ENCODE measurements around the gene SDR42E1. TPM values are rescaled to one million over a fixed set of nuclear protein-coding genes. Genes with fewer than 3 reads are reported as not detected.

The SDR42E1 gene
- total and polyA plus RNA-seq, 5 donors from 2014 or later: 1.6 to 3.7 (median 2.0) TPM

GRCh38 chr16:82034981-82035612 lies 23.8 kb upstream of the SDR42E1 start, which contains the start of gene HSD17B2:
HSD17B2 (plus strand) TSS chr16:82035253; CDS start chr16:82035425, 172 bp downstream.
- Histone ChIP-seq H3K4me3 (ENCODE audit: low read depth, low read length) (no peak within 1 kb of the TSS), H3K9me3 (ENCODE audit: control insufficient read depth in 2 of 2, low read length in 2 of 2) (no peaks in the 10 kb centered on the region), H3K36me3 (ENCODE audit: control insufficient read depth, insufficient read depth, low read length) (no peaks in the 10 kb centered on the region), H3K27ac (ENCODE audit: insufficient read depth, low read length, poor library complexity, severe bottlenecking) (no peak within 1 kb of the TSS), H3K4me1 (ENCODE audit: control insufficient read depth, insufficient read depth, low read length, poor library complexity, severe bottlenecking) (no peaks in the 10 kb centered on the region), H3K27me3 (ENCODE audit: control insufficient read depth, insufficient read depth, low read length) (peaks cover 2% of the 10 kb centered on the region)
- ATAC-seq (ENCODE audit: low read depth in 2 of 2): no peak
- H3K4me3 Mint-ChIP-seq: no peak within 1 kb of the TSS
- no peaks in the 10 kb centered on the region for H3K27me3 Mint-ChIP-seq
- H3K4me1 Mint-ChIP-seq: no peaks in the 10 kb centered on the region
- no peaks in the 10 kb centered on the region for H3K36me3 Mint-ChIP-seq
- H3K9me3 Mint-ChIP-seq: peaks cover 0 to 1% (median 0%) of the 10 kb centered on the region in 7 donors
- DNase-seq: no peak
- no peak within 1 kb of the TSS for H3K27ac Mint-ChIP-seq

- no peak overlapping the region for H3K27ac Mint-ChIP-seq
- Histone ChIP-seq H3K27ac (ENCODE audit: insufficient read depth, low read length, poor library complexity, severe bottlenecking) (no peak overlapping the region), H3K36me3 (ENCODE audit: control insufficient read depth, insufficient read depth, low read length) (no peaks in the 10 kb centered on the region), H3K4me3 (ENCODE audit: low read depth, low read length) (no peak overlapping the region), H3K27me3 (ENCODE audit: control insufficient read depth, insufficient read depth, low read length) (peaks cover 2% of the 10 kb centered on the region), H3K4me1 (ENCODE audit: control insufficient read depth, insufficient read depth, low read length, poor library complexity, severe bottlenecking) (no peaks in the 10 kb centered on the region), H3K9me3 (ENCODE audit: control insufficient read depth in 2 of 2, low read length in 2 of 2) (no peaks in the 10 kb centered on the region)
- ATAC-seq (ENCODE audit: low read depth in 2 of 2) (no peak), DNase-seq (no peak)
- no peaks in the 10 kb centered on the region for H3K36me3 Mint-ChIP-seq
- no peaks in the 10 kb centered on the region for H3K4me1 Mint-ChIP-seq
- H3K27me3 Mint-ChIP-seq: no peaks in the 10 kb centered on the region
- H3K9me3 Mint-ChIP-seq: peaks cover 0 to 1% (median 0%) of the 10 kb centered on the region in 7 donors
- no peak overlapping the region for H3K4me3 Mint-ChIP-seq
Measured at GRCh38 chr16:82033683-82034300, 22.5 kb upstream of the SDR42E1 start.

- no peaks in the 10 kb centered on the region for H3K36me3 ChIP-seq (ENCODE audit: control insufficient read depth, insufficient read depth, low read length)
- Mint-ChIP-seq H3K36me3 (no peaks in the 10 kb centered on the region), H3K4me3 (no peak overlapping the region), H3K9me3 (peaks cover 0 to 1% (median 0%) of the 10 kb centered on the region in 7 donors), H3K27me3 (no peaks in the 10 kb centered on the region), H3K4me1 (no peaks in the 10 kb centered on the region), H3K27ac (no peak overlapping the region)
- H3K4me1 ChIP-seq (ENCODE audit: control insufficient read depth, insufficient read depth, low read length, poor library complexity, severe bottlenecking): no peaks in the 10 kb centered on the region
- H3K27me3 ChIP-seq (ENCODE audit: control insufficient read depth, insufficient read depth, low read length): peaks cover 2% of the 10 kb centered on the region
- DNase-seq: no peak
- H3K27ac ChIP-seq (ENCODE audit: insufficient read depth, low read length, poor library complexity, severe bottlenecking): no peak overlapping the region
- H3K9me3 ChIP-seq (ENCODE audit: control insufficient read depth in 2 of 2, low read length in 2 of 2): no peaks in the 10 kb centered on the region
- no peak for ATAC-seq (ENCODE audit: low read depth in 2 of 2)
- H3K4me3 ChIP-seq (ENCODE audit: low read depth, low read length): no peak overlapping the region
Measured at GRCh38 chr16:82033006-82033405, 21.7 kb upstream of the SDR42E1 start.

- DNase-seq: no peak
- Histone ChIP-seq H3K4me3 (ENCODE audit: low read depth, low read length) (no peak overlapping the region), H3K36me3 (ENCODE audit: control insufficient read depth, insufficient read depth, low read length) (no peaks in the 10 kb centered on the region), H3K4me1 (ENCODE audit: control insufficient read depth, insufficient read depth, low read length, poor library complexity, severe bottlenecking) (no peaks in the 10 kb centered on the region), H3K27me3 (ENCODE audit: control insufficient read depth, insufficient read depth, low read length) (peaks cover 2% of the 10 kb centered on the region), H3K27ac (ENCODE audit: insufficient read depth, low read length, poor library complexity, severe bottlenecking) (no peak overlapping the region), H3K9me3 (ENCODE audit: control insufficient read depth in 2 of 2, low read length in 2 of 2) (no peaks in the 10 kb centered on the region)
- no peaks in the 10 kb centered on the region for H3K4me1 Mint-ChIP-seq
- no peak overlapping the region for H3K4me3 Mint-ChIP-seq
- no peaks in the 10 kb centered on the region for H3K36me3 Mint-ChIP-seq
- no peak overlapping the region for H3K27ac Mint-ChIP-seq
- no peaks in the 10 kb centered on the region for H3K27me3 Mint-ChIP-seq
- no peak for ATAC-seq (ENCODE audit: low read depth in 2 of 2)
- H3K9me3 Mint-ChIP-seq: peaks cover 0 to 1% (median 0%) of the 10 kb centered on the region in 7 donors
Measured at GRCh38 chr16:82031116-82032084, 20.1 kb upstream of the SDR42E1 start.

- no peaks in the 10 kb centered on the region for H3K4me1 ChIP-seq (ENCODE audit: control insufficient read depth, insufficient read depth, low read length, poor library complexity, severe bottlenecking)
- peaks cover 3% of the 10 kb centered on the region for H3K27me3 ChIP-seq (ENCODE audit: control insufficient read depth, insufficient read depth, low read length)
- no peaks in the 10 kb centered on the region for H3K9me3 ChIP-seq (ENCODE audit: control insufficient read depth in 2 of 2, low read length in 2 of 2)
- no peaks in the 10 kb centered on the region for H3K36me3 ChIP-seq (ENCODE audit: control insufficient read depth, insufficient read depth, low read length)
- H3K4me3 Mint-ChIP-seq: no peak overlapping the region
- peaks cover 0 to 3% (median 0%) of the 10 kb centered on the region in 7 donors for H3K9me3 Mint-ChIP-seq
- no peak for DNase-seq
- no peak overlapping the region for H3K27ac ChIP-seq (ENCODE audit: insufficient read depth, low read length, poor library complexity, severe bottlenecking)
- no peak overlapping the region for H3K4me3 ChIP-seq (ENCODE audit: low read depth, low read length)
- no peaks in the 10 kb centered on the region for H3K4me1 Mint-ChIP-seq
- H3K27ac Mint-ChIP-seq: no peak overlapping the region
- H3K36me3 Mint-ChIP-seq: no peaks in the 10 kb centered on the region
- H3K27me3 Mint-ChIP-seq: peaks cover 9% of the 10 kb centered on the region
- no peak for ATAC-seq (ENCODE audit: low read depth in 2 of 2)
Measured at GRCh38 chr16:82027629-82028064, 16.4 kb upstream of the SDR42E1 start.

GRCh38 chr16:82024883-82025282 lies 13.6 kb upstream of the SDR42E1 start:
- H3K27me3 ChIP-seq (ENCODE audit: control insufficient read depth, insufficient read depth, low read length): peaks cover 3% of the 10 kb centered on the region
- no peaks in the 10 kb centered on the region for H3K36me3 ChIP-seq (ENCODE audit: control insufficient read depth, insufficient read depth, low read length)
- H3K4me3 ChIP-seq (ENCODE audit: low read depth, low read length): no peak overlapping the region
- Mint-ChIP-seq H3K9me3 (peaks cover 0 to 3% (median 0%) of the 10 kb centered on the region in 7 donors), H3K27ac (no peak overlapping the region), H3K36me3 (no peaks in the 10 kb centered on the region), H3K4me3 (no peak overlapping the region), H3K4me1 (no peaks in the 10 kb centered on the region), H3K27me3 (peaks cover 9% of the 10 kb centered on the region)
- DNase-seq (no peak), ATAC-seq (ENCODE audit: low read depth in 2 of 2) (no peak)
- H3K4me1 ChIP-seq (ENCODE audit: control insufficient read depth, insufficient read depth, low read length, poor library complexity, severe bottlenecking): no peaks in the 10 kb centered on the region
- no peaks in the 10 kb centered on the region for H3K9me3 ChIP-seq (ENCODE audit: control insufficient read depth in 2 of 2, low read length in 2 of 2)
- no peak overlapping the region for H3K27ac ChIP-seq (ENCODE audit: insufficient read depth, low read length, poor library complexity, severe bottlenecking)

- no peaks in the 10 kb centered on the region for H3K4me1 ChIP-seq (ENCODE audit: control insufficient read depth, insufficient read depth, low read length, poor library complexity, severe bottlenecking)
- Mint-ChIP-seq H3K27ac (no peak overlapping the region), H3K4me3 (no peak overlapping the region), H3K9me3 (peaks cover 0 to 3% (median 0%) of the 10 kb centered on the region in 7 donors), H3K36me3 (no peaks in the 10 kb centered on the region), H3K4me1 (no peaks in the 10 kb centered on the region), H3K27me3 (peaks cover 9% of the 10 kb centered on the region)
- no peaks in the 10 kb centered on the region for H3K36me3 ChIP-seq (ENCODE audit: control insufficient read depth, insufficient read depth, low read length)
- H3K27me3 ChIP-seq (ENCODE audit: control insufficient read depth, insufficient read depth, low read length): peaks cover 3% of the 10 kb centered on the region
- DNase-seq: no peak
- H3K4me3 ChIP-seq (ENCODE audit: low read depth, low read length): no peak overlapping the region
- ATAC-seq (ENCODE audit: low read depth in 2 of 2): no peak
- no peaks in the 10 kb centered on the region for H3K9me3 ChIP-seq (ENCODE audit: control insufficient read depth in 2 of 2, low read length in 2 of 2)
- no peak overlapping the region for H3K27ac ChIP-seq (ENCODE audit: insufficient read depth, low read length, poor library complexity, severe bottlenecking)
Measured at GRCh38 chr16:82024316-82024715, 13.0 kb upstream of the SDR42E1 start.
